ENCODE results near the gene LGR5. TPM values are rescaled to one million over a fixed set of nuclear protein-coding genes. Genes with fewer than 3 reads are reported as not detected.
A peak's percentile ranks its signal among the peaks of the same experiment; 100 is the strongest.

Gene LGR5
- total and polyA plus RNA-seq, 2 of the 4 experiments (the other 2 are of a cell fraction), result not detected

DNA sequence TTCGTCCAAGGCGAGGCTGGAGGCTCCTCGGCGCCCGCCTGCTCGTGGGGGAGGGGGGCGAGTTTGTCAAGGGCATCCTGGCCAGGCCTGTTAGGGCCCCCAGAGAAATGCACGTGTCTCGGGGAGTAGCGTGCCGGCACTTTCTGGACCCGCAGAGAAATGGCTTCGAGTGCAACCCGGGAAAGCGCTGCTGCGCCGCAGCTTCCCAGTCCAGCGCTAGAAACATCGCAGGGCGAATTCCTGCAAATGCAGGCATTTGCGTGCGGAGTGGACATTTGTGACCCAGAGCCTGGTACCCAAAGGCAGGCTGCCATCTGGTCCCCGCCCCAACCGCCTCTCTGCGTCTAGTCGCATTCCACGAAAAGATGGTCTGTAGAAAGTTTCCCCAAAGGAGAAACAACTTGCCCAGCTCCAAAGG lies 756 bp downstream of the LGR5 start:
- Histone ChIP-seq H3K9ac (ENCODE audit: low read depth, low read length) (no peak overlapping the region), H3K27ac (ENCODE audit: insufficient read depth, low read length) (no peak overlapping the region), H2BK120ac (ENCODE audit: low read depth, low read length) (no peak overlapping the region), H3K56ac (ENCODE audit: extremely low read depth, insufficient read depth, low read length) (no peak overlapping the region), H3K4me2 (ENCODE audit: low read depth, low read length) (peak overlapping the region; percentile 74; the same call in 1 of the 2 replicates), H3K14ac (replicated peaks; ENCODE audit: low read depth, low read length) (no peak overlapping the region), H3K4me3 (ENCODE audit: insufficient read depth, low read depth, low read length) (no peak overlapping the region), H3K4me1 (ENCODE audit: control insufficient read depth, insufficient read depth, low read length) (no peaks in the 10 kb centered on the region), H3K9me3 (ENCODE audit: control insufficient read depth, insufficient read depth, low read length) (peaks cover 6% of the 10 kb centered on the region), H4K20me1 (ENCODE audit: insufficient read depth, low read length) (no peaks in the 10 kb centered on the region), H2AK9ac (replicated peaks; ENCODE audit: low read depth, low read length, poor library complexity) (peak overlapping the region; percentile 10), H2BK15ac (ENCODE audit: low read depth, low read length) (no peak overlapping the region), H2AFZ (replicated peaks; ENCODE audit: low read length, poor library complexity) (peak overlapping the region; percentile 39), H2AK5ac (ENCODE audit: low read depth, low read length) (no peak overlapping the region), H3K27me3 (ENCODE audit: control insufficient read depth, insufficient read depth, low read length) (peaks cover 39% of the 10 kb centered on the region), H3K9me1 (ENCODE audit: insufficient read depth, low read length) (no peaks in the 10 kb centered on the region), H3K4ac (ENCODE audit: low read depth, low read length) (no peak overlapping the region), H2BK20ac (ENCODE audit: low read depth, low read length) (no peak overlapping the region), H4K91ac (ENCODE audit: insufficient read depth, low read depth, low read length) (no peak overlapping the region), H3K79me1 (ENCODE audit: low read depth in 1 of 2, low read length in 2 of 2) (no peaks in the 10 kb centered on the region), H4K5ac (ENCODE audit: low read depth, low read length) (no peak overlapping the region), H3K23ac (ENCODE audit: low read depth, low read length) (no peak overlapping the region; the same call in 1 of the 2 replicates), H4K8ac (ENCODE audit: low read depth in 2 of 2, low read length in 2 of 2) (no peak overlapping the region), H3K36me3 (ENCODE audit: control insufficient read depth, insufficient read depth, low read length) (no peaks in the 10 kb centered on the region), H2BK5ac (ENCODE audit: low read depth, low read length, poor library complexity, severe bottlenecking) (no peak overlapping the region), H3K18ac (ENCODE audit: low read depth, low read length) (no peak overlapping the region)
- 0 out of 2 replicates have a peak, but pooled peaks have one; percentile 8 for ATAC-seq (ENCODE audit: low read depth)
- no TSS peak for BruUV-seq (replicated peaks)
- in situ Hi-C loops (cut with MboI; ENCODE audit: low sequenced_read_pairs), result no loop called here
- intact Hi-C loops (cut with micrococcal nuclease), result no loop called here
- no peak for TF ChIP-seq MAZ (IDR thresholded peaks at IDR 0.05; ENCODE audit: borderline replicate concordance, low read depth, low read length)
- TF ChIP-seq, protein P1, sequence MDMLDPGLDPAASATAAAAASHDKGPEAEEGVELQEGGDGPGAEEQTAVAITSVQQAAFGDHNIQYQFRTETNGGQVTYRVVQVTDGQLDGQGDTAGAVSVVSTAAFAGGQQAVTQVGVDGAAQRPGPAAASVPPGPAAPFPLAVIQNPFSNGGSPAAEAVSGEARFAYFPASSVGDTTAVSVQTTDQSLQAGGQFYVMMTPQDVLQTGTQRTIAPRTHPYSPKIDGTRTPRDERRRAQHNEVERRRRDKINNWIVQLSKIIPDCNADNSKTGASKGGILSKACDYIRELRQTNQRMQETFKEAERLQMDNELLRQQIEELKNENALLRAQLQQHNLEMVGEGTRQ (IDR thresholded peaks at IDR 0.05; ENCODE audit: low read depth, low read length), result no peak
- no peak for TF ChIP-seq CEBPB (IDR thresholded peaks at IDR 0.05; ENCODE audit: low read depth, low read length)
- TF ChIP-seq NFE2L2 (IDR thresholded peaks at IDR 0.05; ENCODE audit: low read depth, low read length), result no peak
- no peak for TF ChIP-seq POLR2A (IDR thresholded peaks at IDR 0.05; ENCODE audit: low read depth, low read length)
- TF ChIP-seq CHD1 (IDR thresholded peaks at IDR 0.05; ENCODE audit: low read depth, low read length), result no peak
- no peak for TF ChIP-seq RCOR1 (IDR thresholded peaks at IDR 0.05; ENCODE audit: insufficient replicate concordance, low read length)
- TF ChIP-seq MXI1 (IDR thresholded peaks at IDR 0.05; ENCODE audit: borderline replicate concordance, low read depth, low read length), result no peak
- no peak for TF ChIP-seq FOS (IDR thresholded peaks at IDR 0.05; ENCODE audit: low read depth, low read length)
- TF ChIP-seq SMC3 (IDR thresholded peaks at IDR 0.05; ENCODE audit: low read depth, low read length), result no peak
- TF ChIP-seq RAD21 (IDR thresholded peaks at IDR 0.05; ENCODE audit: low read length), result no peak
- no peak for TF ChIP-seq MAFK (IDR thresholded peaks at IDR 0.05; ENCODE audit: low read depth, low read length)
- ChIA-PET POLR2A (ENCODE audit: unreplicated experiment) (no interaction called here), CTCF (no interaction called here)
- no peak for DNase-seq
- dilution Hi-C loops (cut with HindIII; ENCODE audit: low sequenced_read_pairs, unreplicated experiment), result no loop called here
- WGBS, 2 experiments (ENCODE audit: extremely low coverage in 2 of 2, insufficient read length in 1 of 2), result 1% methylated on average over 13 of the region's 27 CpGs; no CpG with 5 or more reads in 1 of the 2 experiments

Measured in IMR-90 (cell line).